NCI-H146 treated with DMSO at 0.1 percent for 48 hours (cell line): ENCODE measurements around the gene TMEM119.

ENCODE experiments used
- DNase-seq: peaks from one replicate; lab custom pipeline; 2025; ENCODE audit not compliant: unreplicated experiment; lab: John Stamatoyannopoulos, UW

TMEM119 gene

GRCh38 chr12:108597559-108598471 lies at the start of gene TMEM119:
Gene TMEM119, minus strand, starts transcription at chr12:108598084. Its CDS starts 5,701 bp downstream, at chr12:108592383.
- no peak for DNase-seq

- no peak for DNase-seq
Observed at GRCh38 chr12:108646600-108647579, 49.0 kb upstream of the TMEM119 start.

GRCh38 chr12:108645686-108646599 lies 48.1 kb upstream of the TMEM119 start:
- DNase-seq, result no peak

- DNase-seq, result no peak
Observed at GRCh38 chr12:108644811-108645120, 46.9 kb upstream of the TMEM119 start.

GRCh38 chr12:108643941-108644810 lies 46.3 kb upstream of the TMEM119 start:
- no peak for DNase-seq

- DNase-seq, result no peak
Observed at GRCh38 chr12:108642899-108643654, 45.2 kb upstream of the TMEM119 start.

- no peak for DNase-seq
Observed at GRCh38 chr12:108642269-108642870, 44.5 kb upstream of the TMEM119 start.

GRCh38 chr12:108641446-108642268 lies 43.8 kb upstream of the TMEM119 start:
- no peak for DNase-seq

GRCh38 chr12:108640802-108641445 lies 43.0 kb upstream of the TMEM119 start:
- DNase-seq, result no peak

- no peak for DNase-seq
Observed at GRCh38 chr12:108638997-108639822, 41.3 kb upstream of the TMEM119 start.

- no peak for DNase-seq
Observed at GRCh38 chr12:108638141-108638827, 40.4 kb upstream of the TMEM119 start.

GRCh38 chr12:108637222-108637971 lies 39.5 kb upstream of the TMEM119 start:
- DNase-seq, result no peak

- DNase-seq, result no peak
Observed at GRCh38 chr12:108635997-108636808, 38.3 kb upstream of the TMEM119 start.
